ENCODE measurements around the gene TYMP. TPM values are rescaled to one million over a fixed set of nuclear protein-coding genes. Genes with fewer than 3 reads are reported as not detected.

The TYMP gene
- total and polyA plus RNA-seq, 2 donors (not counting 3 experiments of a cell fraction or from before 2014, with no cell fraction given): 2.0 to 2.4 TPM

GRCh38 chr22:50507421-50507990, 22.3 kb downstream of the TYMP start, which contains the start of gene LMF2:
TSS of gene LMF2 (minus strand) at chr22:50507702. CDS start at chr22:50507675, 27 bp downstream.
- Histone ChIP-seq H3K9ac (replicated peaks; ENCODE audit: extremely low read depth, insufficient read depth, low read length) (peak within 1 kb of the TSS; percentile 71), H3K27me3 (ENCODE audit: control insufficient read depth in 2 of 2, insufficient read depth in 2 of 2, low read length in 2 of 2) (no peaks in the 10 kb centered on the region), H2AFZ (ENCODE audit: low read depth, low read length) (peak within 1 kb of the TSS; percentile 93), H3K4me2 (ENCODE audit: insufficient read depth, low read length) (peak within 1 kb of the TSS; percentile 99), H3K27ac (ENCODE audit: insufficient read depth, low read depth, low read length) (peak within 1 kb of the TSS; percentile 72), H3K9me3 (replicated peaks; ENCODE audit: control insufficient read depth, insufficient read depth, low read length) (no peaks in the 10 kb centered on the region), H3K79me2 (ENCODE audit: control insufficient read depth, insufficient read depth, low read length) (peaks cover 34% of the 10 kb centered on the region), H3K36me3 (ENCODE audit: control insufficient read depth in 2 of 2, extremely low read depth in 1 of 2, insufficient read depth in 2 of 2, low read length in 2 of 2) (peaks cover 6 to 18% of the 10 kb centered on the region in 2 experiments), H3K4me1 (ENCODE audit: control insufficient read depth, extremely low read depth, insufficient read depth, low read length) (peaks cover 14% of the 10 kb centered on the region), H4K20me1 (replicated peaks; ENCODE audit: control insufficient read depth, extremely low read depth, insufficient read depth, low read length) (no peaks in the 10 kb centered on the region), H3K9me1 (replicated peaks; ENCODE audit: control insufficient read depth, extremely low read depth, insufficient read depth, low read length) (no peaks in the 10 kb centered on the region), H3K4me3 (replicated peaks in 1 of 3; ENCODE audit: insufficient read depth in 1 of 3, low read depth in 1 of 3, low read length in 3 of 3) (peak within 1 kb of the TSS; percentile 68 to 98 (median 79))
- DNase-seq (ENCODE audit: low read depth, low spot score) (peak; percentile 76), FAIRE-seq (no peak)
- dilution Hi-C loops (cut with MboI; ENCODE audit: extremely low pct_ligation_motif_present, low sequenced_read_pairs) (no loop called here), intact Hi-C loops (cut with micrococcal nuclease) (no loop called here)
- TF ChIP-seq FOS (IDR thresholded peaks at IDR 0.05; ENCODE audit: borderline replicate concordance, insufficient read depth, low read length) (no peak), GATA2 (IDR thresholded peaks at IDR 0.05; ENCODE audit: insufficient read depth, insufficient read length, low read depth, low read length) (no peak), EZH2 (IDR thresholded peaks at IDR 0.05; ENCODE audit: borderline replicate concordance, low read depth, low read length, severe bottlenecking) (no peak), POLR2AphosphoS5 (IDR thresholded peaks at IDR 0.05; ENCODE audit: insufficient read depth, low read depth, low read length) (peak; percentile 62), POLR2A (IDR thresholded peaks at IDR 0.05; ENCODE audit: low read depth, low read length) (peak; percentile 47)
- ChIA-PET POLR2A (interaction anchor here (0.6 to 1.1 kb wide), 3 partner anchors 15 to 129 kb away, joined by 3 to 12 read pairs (median 4); partner anchors contain the start of gene SCO2), CTCF (interaction anchor here (0.5 to 3.0 kb wide), 10 partner anchors 10 to 113 kb away, joined by 3 to 34 read pairs (median 3); partner anchors contain the start of genes SCO2 and SYCE3)
- BruUV-seq (replicated peaks): no TSS peak

All from endothelial cell of umbilical vein (primary cell).